ENCODE measurements around the gene HAUS7. TPM values are rescaled to one million over a fixed set of nuclear protein-coding genes. Genes with fewer than 3 reads are reported as not detected.

The HAUS7 gene
- total RNA-seq, 1 donor from 2014 or later, result 32.5 TPM

DNA sequence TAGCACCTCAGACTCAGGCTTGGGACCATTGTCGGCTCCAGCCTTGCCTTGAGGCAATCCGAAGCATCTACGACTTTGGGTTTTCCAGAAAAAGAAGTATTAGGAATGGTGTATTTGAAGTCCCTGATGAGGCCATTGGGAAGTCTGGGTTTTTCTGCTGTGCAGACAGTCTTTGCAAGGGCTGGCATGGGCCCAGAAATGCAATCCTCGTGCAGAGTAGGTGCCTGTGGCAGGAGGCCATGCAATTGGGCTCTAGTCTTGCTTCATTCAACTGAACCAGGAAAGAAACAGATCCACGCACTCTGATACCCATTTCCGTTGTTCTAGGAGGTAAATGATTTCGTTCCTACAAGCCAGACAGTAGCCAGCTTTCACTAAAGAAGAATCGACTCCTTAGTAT lies 46.7 kb downstream of the HAUS7 start:
- DNase-seq (ENCODE audit: extremely low spot score, unreplicated experiment), result no peak
- Mint-ChIP-seq H3K4me1 (ENCODE audit: unreplicated experiment) (no peaks in the 10 kb centered on the region), H3K4me3 (no peak overlapping the region), H3K27ac (no peak overlapping the region), H3K27me3 (peaks cover 2% of the 10 kb centered on the region), H3K36me3 (no peaks in the 10 kb centered on the region), H3K9me3 (no peaks in the 10 kb centered on the region)
- TF ChIP-seq, protein P1, sequence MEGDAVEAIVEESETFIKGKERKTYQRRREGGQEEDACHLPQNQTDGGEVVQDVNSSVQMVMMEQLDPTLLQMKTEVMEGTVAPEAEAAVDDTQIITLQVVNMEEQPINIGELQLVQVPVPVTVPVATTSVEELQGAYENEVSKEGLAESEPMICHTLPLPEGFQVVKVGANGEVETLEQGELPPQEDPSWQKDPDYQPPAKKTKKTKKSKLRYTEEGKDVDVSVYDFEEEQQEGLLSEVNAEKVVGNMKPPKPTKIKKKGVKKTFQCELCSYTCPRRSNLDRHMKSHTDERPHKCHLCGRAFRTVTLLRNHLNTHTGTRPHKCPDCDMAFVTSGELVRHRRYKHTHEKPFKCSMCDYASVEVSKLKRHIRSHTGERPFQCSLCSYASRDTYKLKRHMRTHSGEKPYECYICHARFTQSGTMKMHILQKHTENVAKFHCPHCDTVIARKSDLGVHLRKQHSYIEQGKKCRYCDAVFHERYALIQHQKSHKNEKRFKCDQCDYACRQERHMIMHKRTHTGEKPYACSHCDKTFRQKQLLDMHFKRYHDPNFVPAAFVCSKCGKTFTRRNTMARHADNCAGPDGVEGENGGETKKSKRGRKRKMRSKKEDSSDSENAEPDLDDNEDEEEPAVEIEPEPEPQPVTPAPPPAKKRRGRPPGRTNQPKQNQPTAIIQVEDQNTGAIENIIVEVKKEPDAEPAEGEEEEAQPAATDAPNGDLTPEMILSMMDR (conservative IDR thresholded peaks at IDR 0.05), result no peak

DNA sequence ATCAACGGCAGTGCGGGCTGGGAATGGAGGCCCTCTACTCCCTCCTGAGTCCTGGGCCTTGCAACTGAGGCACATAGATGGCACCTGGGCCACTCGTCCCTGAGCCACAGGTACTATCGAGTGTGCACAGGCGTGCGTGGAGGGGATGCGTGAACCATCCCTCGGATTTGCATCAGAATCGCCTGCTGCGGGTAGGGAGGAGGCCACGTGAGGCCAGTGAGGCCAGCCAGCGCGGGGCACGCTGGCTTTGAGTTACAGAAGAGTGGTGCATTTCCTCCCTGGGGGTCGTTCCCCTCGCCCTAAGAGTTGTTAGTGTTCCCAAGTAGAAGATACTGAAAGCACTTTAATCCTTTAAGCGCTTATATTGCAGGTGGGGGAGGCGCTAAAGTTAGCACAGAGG lies 48.5 kb downstream of the HAUS7 start:
- no peak for DNase-seq (ENCODE audit: extremely low spot score, unreplicated experiment)
- TF ChIP-seq, protein P1 (conservative IDR thresholded peaks at IDR 0.05), result no peak
- no peaks in the 10 kb centered on the region for H3K27me3 Mint-ChIP-seq
- no peak overlapping the region for H3K4me3 Mint-ChIP-seq
- no peaks in the 10 kb centered on the region for H3K4me1 Mint-ChIP-seq (ENCODE audit: unreplicated experiment)
- no peak overlapping the region for H3K27ac Mint-ChIP-seq
- H3K9me3 Mint-ChIP-seq, result no peaks in the 10 kb centered on the region
- H3K36me3 Mint-ChIP-seq, result no peaks in the 10 kb centered on the region

DNA sequence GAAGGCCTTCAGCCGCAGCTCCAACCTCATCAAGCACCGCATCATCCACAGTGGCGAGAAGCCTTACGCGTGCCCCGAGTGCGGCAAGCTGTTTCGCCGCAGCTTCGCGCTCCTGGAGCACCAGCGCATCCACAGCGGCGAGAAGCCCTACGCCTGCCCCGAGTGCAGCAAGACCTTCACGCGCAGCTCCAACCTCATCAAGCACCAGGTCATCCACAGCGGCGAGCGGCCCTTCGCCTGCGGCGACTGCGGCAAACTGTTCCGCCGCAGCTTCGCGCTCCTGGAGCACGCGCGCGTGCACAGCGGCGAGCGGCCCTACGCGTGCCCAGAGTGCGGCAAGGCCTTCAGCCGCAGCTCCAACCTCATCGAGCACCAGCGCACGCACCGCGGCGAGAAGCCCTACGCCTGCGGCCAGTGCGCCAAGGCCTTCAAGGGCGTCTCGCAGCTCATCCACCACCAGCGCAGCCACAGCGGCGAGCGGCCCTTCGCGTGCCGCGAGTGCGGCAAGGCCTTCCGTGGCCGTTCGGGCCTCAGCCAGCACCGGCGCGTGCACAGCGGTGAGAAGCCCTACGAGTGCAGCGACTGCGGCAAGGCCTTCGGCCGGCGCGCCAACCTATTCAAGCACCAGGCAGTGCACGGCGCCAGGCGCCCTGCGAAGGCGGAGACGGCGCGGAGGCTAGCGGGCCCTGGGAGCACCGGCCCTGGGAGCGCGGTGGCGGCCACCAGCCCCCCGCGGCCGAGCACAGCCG lies 49.4 kb downstream of the HAUS7 start:
- no peaks in the 10 kb centered on the region for H3K27me3 Mint-ChIP-seq
- DNase-seq (ENCODE audit: extremely low spot score, unreplicated experiment), result no peak
- H3K4me1 Mint-ChIP-seq (ENCODE audit: unreplicated experiment), result no peaks in the 10 kb centered on the region
- no peak overlapping the region for H3K27ac Mint-ChIP-seq
- no peak overlapping the region for H3K4me3 Mint-ChIP-seq
- H3K36me3 Mint-ChIP-seq, result no peaks in the 10 kb centered on the region
- TF ChIP-seq, protein P1 (conservative IDR thresholded peaks at IDR 0.05), result no peak
- no peaks in the 10 kb centered on the region for H3K9me3 Mint-ChIP-seq

DNA sequence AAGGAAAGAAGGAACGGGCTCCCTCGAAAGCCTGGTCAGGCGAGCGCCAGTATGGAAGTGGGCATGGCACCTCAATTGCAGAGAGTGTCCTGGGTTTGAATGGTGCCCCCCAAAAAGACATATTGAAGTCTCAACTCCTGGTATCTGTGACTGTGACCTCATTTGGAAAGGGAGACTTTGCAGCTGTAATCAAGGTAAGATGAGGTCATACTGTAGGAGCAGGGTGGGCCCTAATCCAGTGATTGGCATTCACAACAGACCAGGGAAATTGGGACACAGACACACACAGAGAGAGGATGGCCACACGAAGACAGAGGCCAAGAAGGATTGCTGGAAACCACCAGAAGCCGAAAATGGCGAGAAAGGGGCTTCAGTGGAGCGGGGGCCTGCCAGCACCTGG lies 52.7 kb downstream of the HAUS7 start:
- Mint-ChIP-seq H3K27me3 (peaks cover 5% of the 10 kb centered on the region), H3K27ac (no peak overlapping the region), H3K36me3 (no peaks in the 10 kb centered on the region), H3K9me3 (no peaks in the 10 kb centered on the region), H3K4me1 (ENCODE audit: unreplicated experiment) (no peaks in the 10 kb centered on the region), H3K4me3 (no peak overlapping the region)
- TF ChIP-seq, protein P1 (conservative IDR thresholded peaks at IDR 0.05), result no peak
- DNase-seq (ENCODE audit: extremely low spot score, unreplicated experiment), result no peak

DNA sequence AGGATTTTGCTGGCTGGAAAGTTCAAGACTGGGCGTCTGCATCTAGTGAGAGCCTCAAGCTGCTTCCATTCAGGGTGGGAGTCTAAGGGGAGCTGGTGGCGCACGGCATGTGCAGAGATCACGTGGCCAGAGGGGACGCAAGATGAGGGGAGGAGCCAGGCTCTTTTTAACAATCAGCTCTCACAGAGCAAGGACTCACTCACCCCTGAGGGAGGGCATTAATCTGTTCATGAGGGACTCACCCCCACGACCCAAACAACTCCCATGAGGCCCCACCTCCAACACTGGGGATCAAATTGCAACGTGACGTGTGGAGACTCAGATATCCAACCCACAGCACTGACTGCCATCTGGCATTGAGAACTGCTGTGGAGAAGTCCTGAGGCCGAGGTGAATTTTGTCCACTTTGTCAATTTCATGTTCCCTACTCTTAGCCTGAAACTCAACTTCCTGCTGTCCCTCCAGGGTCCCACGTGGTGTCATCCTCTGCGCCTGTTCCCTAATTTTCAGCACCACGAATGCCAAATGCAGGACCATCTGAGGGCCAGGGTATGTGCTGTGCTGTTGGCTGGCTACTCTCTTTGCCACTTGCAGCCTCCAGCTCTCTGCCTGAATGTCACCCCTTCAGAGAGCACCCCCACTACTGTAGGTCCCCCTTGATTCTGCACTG lies 53.5 kb downstream of the HAUS7 start:
- no peaks in the 10 kb centered on the region for H3K4me1 Mint-ChIP-seq (ENCODE audit: unreplicated experiment)
- no peak overlapping the region for H3K4me3 Mint-ChIP-seq
- TF ChIP-seq, protein P1 (conservative IDR thresholded peaks at IDR 0.05), result no peak
- H3K27me3 Mint-ChIP-seq, result peaks cover 11% of the 10 kb centered on the region
- no peaks in the 10 kb centered on the region for H3K36me3 Mint-ChIP-seq
- DNase-seq (ENCODE audit: extremely low spot score, unreplicated experiment), result no peak
- H3K9me3 Mint-ChIP-seq, result no peaks in the 10 kb centered on the region
- H3K27ac Mint-ChIP-seq, result no peak overlapping the region

Data from type B pancreatic cell (in vitro differentiated cells).